OCI-LY7 (cell line): ENCODE data around the gene SNX15.

Source experiments
- EZH2phosphoT487 ChIP-seq: fragments of 200-600 bp; sonication (generic); IDR thresholded peaks from 2 replicates; pipeline ENCODE4 v1.6.1; 2018; ENCODE audit warnings: low read depth, borderline replicate concordance, mild to moderate bottlenecking, mixed run types, antibody characterized with exemption, low read length, moderate library complexity, mixed read lengths
- TF ChIP-seq, protein P1 (sequence below): fragments of 200-600 bp; sonication (generic); conservative IDR thresholded peaks from 2 replicates; pipeline ENCODE4 v1.5.1; 2014; ENCODE audit warnings: mild to moderate bottlenecking, antibody characterized with exemption, low read length, moderate library complexity, mixed read lengths

DNA sequence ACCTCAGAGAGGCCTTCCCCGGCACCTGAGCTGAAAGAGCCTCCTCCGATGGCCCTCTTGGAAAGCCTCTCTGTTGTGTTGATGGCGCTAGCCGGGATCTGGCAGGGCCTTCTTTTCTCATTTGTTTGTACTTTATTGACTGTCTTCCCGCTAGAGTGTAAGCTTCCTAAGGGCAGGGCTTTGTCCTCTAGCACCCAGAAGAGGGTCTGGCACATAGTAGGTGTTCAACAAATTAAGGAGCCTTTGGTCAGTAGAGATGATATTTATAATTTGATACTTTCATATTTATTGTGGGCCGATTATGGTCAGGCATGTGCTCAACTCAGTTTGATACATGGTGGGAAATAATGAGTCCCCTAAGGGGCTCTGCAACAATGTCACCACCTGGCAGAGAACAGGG lies 9.3 kb upstream of the SNX15 start:
- TF ChIP-seq, protein P1, sequence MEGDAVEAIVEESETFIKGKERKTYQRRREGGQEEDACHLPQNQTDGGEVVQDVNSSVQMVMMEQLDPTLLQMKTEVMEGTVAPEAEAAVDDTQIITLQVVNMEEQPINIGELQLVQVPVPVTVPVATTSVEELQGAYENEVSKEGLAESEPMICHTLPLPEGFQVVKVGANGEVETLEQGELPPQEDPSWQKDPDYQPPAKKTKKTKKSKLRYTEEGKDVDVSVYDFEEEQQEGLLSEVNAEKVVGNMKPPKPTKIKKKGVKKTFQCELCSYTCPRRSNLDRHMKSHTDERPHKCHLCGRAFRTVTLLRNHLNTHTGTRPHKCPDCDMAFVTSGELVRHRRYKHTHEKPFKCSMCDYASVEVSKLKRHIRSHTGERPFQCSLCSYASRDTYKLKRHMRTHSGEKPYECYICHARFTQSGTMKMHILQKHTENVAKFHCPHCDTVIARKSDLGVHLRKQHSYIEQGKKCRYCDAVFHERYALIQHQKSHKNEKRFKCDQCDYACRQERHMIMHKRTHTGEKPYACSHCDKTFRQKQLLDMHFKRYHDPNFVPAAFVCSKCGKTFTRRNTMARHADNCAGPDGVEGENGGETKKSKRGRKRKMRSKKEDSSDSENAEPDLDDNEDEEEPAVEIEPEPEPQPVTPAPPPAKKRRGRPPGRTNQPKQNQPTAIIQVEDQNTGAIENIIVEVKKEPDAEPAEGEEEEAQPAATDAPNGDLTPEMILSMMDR: no peak
- TF ChIP-seq EZH2phosphoT487: no peak
